HG02943 (cell line): ENCODE results near the gene MMP17.

Experiments used
- ATAC-seq: cut with Tn5 transposase; IDR thresholded peaks from one replicate; pipeline ENCODE4 v1.9.1; 2021; ENCODE audit warnings: mild to moderate bottlenecking, low read depth, moderate library complexity; ENCODE audit not compliant: unreplicated experiment

MMP17 gene

GRCh38 chr12:131847456-131847855 lies 19.3 kb downstream of the MMP17 start:
- ATAC-seq: no peak

DNA sequence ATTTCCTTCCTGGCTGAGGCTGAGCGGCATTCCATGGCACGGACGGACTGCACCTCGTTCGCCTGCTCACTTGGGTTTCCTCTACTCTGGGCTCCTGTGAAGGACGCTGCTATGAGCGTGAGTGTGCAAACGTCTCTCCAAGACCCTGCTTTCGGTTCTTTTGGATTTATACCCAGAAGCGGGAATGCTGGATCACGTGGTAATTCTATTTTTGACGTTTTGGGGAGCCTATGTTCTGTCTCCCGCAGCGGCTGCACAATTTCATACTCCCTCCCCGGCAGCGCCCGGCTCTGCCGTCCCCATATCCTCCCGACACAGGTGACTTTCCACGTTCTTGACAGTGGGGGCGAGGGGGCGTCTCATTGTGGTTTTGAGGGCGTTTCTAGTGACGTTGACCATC lies 20.6 kb downstream of the MMP17 start:
- no peak for ATAC-seq

- no peak for ATAC-seq
These were observed 21.7 kb downstream of the MMP17 start for GRCh38 chr12:131849700-131850553.

DNA sequence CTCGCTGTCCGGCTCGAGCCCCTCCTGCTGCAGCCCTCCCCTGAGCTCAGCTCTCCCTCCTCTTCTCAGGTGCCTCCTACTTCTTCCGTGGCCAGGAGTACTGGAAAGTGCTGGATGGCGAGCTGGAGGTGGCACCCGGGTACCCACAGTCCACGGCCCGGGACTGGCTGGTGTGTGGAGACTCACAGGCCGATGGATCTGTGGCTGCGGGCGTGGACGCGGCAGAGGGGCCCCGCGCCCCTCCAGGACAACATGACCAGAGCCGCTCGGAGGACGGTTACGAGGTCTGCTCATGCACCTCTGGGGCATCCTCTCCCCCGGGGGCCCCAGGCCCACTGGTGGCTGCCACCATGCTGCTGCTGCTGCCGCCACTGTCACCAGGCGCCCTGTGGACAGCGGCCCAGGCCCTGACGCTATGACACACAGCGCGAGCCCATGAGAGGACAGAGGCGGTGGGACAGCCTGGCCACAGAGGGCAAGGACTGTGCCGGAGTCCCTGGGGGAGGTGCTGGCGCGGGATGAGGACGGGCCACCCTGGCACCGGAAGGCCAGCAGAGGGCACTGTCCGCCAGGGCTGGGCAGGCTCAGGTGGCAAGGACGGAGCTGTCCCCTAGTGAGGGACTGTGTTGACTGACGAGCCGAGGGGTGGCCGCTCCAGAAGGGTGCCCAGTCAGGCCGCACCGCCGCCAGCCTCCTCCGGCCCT lies 22.8 kb downstream of the MMP17 start:
- no peak for ATAC-seq

DNA sequence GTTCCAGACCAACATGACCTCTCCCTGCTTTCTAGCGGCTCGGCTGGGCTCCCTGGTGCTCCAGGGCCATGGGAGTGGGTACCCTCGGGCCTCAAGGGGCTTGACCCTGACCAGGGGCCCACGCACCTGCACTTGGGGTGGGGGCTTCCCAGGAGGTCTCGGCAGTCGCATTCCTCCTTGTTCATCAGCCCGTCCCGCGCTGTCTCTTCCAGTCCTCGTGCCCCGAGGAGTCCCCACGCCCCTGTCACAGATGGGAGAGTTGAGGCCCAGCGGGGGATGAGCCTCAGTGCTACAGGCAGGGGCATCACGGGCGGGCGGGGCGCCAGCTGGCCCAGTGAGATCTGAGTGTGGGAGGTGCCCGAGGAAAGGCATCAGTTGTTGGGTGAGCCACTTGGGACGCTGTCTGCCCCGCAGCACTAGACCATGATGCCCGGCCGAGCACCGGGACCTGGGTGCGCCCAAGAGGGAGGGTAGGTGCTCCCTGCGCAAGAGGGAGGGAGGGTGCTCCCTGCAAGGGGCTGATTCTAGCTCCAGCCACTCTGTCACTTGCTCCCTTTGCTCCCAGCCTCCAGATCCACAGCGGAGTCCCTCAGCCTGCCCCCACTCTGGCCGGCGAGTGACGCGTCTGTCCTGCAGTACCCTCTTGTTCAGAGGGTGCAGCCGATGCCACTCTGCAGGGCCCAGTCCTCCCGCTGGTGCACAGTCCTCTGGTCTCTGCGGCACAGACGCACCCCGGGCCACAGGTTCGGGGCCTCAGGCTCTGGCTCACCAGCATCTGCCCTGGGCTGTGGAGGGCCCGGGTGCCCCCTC lies 23.8 kb downstream of the MMP17 start:
- no peak for ATAC-seq

- ATAC-seq: no peak
These were observed 24.5 kb downstream of the MMP17 start for GRCh38 chr12:131852551-131853299.

- ATAC-seq: no peak
These were observed 25.9 kb downstream of the MMP17 start for GRCh38 chr12:131853832-131854797.

DNA sequence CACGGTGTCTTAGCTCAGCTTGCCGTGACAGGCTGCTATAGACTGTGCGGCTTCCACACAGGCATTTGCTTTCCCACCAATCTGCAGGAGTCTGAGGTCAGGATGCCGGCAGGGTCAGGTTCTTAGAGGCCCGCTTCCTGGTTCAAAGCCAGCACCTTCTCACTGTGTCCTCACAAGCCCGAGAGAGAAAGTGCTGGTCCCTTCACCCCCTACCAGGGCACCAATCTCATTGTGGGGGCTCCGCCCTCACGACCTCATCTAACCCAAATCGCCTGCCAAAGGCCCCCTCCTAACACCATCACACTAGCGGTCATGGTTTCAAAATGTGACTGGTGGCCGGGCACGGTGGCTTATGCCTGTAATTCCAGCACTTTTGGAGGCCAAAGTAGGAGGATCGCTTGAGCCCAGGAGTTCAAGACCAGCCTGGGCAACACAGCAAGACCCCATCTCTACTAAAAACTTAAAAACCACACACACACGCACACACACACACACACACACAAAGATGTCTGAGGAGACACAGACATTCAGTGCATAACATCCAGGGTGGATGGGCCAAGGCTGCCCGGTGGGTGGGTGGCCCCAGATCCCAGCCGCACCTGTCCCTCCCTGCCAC lies 26.8 kb downstream of the MMP17 start:
- no peak for ATAC-seq

GRCh38 chr12:131855521-131856142 lies 27.4 kb downstream of the MMP17 start:
- no peak for ATAC-seq

- no peak for ATAC-seq
These were observed 28.3 kb downstream of the MMP17 start for GRCh38 chr12:131856366-131857097.

DNA sequence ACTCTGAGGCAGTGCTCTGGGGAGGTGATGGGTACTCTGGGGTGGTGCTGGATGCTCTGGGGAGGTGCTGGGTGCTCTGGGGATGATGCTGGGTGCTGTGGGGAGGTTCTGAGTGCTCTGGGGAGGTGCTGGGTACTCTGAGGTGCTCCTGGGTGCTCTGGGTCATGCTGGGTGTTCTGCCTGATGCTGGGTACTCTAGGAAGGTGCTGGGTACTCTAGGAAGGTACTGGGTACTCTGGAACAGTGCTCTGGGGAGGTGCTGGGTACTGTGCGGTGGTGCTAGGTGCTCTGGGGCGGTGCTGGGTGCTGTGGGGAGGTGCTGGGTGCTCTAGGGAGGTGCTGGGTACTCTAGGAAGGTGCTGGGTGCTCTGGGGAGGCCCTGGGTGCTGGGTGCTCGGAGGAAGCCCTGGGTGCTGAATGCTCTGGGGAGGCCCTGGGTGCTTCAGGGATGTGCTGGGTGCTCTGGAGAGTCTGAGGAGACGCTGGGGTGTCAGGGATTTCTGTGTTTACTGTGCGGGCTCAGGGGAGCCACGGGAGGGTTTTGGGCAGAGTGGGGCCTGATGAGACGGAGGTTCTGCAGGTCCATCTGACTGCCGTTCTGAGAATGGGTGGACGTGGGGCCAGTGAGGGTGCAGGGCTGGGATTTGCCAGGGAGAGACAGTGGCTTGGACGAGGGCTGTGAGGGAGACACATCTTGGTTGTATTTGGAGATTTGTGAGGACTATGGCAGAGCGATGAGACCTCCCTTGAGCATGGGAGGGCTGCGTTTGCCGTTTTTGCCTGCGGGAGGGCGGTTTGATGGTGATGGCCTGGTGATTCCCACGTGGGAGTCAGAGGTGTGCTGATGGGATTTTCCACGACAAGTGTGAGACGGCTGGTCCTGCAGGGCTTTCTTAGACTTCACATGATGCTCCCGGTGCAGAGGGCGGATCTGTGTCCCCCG lies 30.0 kb downstream of the MMP17 start:
- ATAC-seq: no peak

DNA sequence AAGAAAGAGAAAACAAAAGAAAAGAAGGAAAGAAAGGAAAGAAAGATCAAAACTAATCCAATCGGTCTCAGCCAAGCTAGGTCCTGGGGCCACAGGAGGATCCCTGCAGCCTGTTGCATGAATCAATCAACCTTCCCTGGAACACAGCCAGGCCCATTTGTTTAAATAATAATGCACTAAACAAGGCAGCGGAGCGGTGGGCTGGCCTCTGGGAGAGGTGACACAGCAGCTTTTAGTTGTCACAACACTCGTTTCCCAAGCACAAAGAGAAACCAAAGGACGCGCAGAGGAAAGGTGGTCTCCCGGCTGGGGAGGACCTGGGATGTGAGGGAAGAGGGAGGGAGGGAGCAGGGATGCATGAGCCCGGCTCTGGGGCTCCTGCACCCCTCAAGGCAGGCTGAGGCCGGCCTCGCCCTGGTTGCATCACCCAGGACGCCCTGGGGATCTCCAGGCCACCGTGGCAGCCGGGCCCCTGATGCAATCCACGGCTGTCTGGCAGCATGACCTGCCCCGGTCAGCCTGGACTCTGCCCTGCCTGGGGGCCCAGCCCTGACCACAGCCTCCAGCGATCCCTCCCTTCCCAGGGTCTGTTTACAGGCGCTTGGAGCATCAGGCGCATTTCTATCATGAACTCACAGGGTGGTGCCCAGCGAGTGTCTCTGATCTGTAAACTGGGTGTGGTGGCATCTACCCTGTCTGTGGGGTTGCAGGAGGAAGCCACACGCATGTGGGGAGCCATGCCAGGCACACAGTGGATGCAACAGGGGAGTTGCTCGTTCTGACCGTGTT lies 32.5 kb downstream of the MMP17 start:
- ATAC-seq: no peak

DNA sequence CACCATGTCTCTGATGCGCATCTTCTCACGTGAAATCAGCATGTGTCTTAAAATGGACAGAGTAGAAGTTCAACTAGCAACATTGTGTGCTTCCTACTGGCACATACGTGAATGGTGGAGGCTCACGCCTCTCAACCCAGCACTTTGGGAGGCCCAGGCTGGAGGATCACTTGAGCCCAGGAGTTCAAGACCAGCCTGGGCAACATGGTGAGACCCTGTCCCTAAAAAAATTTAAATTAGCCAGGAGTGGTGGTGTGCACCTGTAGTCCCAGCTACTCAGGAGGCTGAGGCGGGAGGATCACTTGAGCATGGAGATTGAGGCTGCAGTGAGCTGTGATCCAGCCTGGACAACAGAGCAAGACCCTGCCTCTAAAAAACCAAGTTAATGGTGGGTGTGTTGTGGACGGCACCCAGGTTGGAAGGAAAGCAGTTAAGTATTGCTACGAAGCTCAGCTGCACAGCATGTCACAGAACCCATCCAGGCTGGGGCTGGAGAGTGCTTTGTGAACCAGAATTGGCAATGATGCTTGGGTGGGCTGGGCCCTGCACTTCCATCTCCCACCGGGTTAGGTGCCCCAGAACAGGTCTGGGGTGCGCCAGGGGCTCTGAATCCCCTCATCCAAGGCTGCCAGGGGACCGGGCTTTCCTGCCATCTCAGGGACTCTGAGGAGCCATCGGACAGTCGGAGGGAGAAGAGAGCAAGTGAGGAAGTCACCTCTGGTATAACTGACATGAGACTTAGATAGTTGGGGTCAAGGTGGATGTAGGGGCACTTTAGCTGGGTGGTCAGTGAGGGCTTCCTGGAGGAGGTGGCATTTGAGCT lies 33.3 kb downstream of the MMP17 start:
- ATAC-seq: no peak

GRCh38 chr12:131862084-131862441 lies 33.9 kb downstream of the MMP17 start:
- no peak for ATAC-seq

DNA sequence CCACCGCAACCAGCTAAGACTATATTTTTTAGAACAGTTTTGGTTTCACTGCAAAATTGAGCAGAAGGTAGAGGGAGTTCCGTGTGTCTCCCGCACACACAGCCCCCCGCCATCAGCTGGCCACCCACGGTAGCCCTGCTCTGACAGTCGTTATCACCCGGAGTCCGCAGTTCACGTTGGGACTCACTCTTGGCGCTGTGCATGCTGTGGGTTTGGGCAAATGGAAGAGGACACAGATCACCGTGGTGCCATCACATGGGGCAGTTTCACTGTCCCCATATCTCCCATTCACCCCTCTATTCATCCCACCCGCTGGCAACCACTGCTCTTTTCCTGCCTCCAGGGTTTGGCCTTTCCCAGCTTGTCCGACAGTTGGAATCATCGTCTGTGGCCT lies 34.4 kb downstream of the MMP17 start:
- no peak for ATAC-seq
